Measurements from ENCODE around the gene CAMTA1.
"Not testable (repeated sequence)": the region's sequence is repeated elsewhere in the genome, so short reads cannot be mapped to it uniquely, and the experiment has no call there.

The CAMTA1 gene

GRCh38 chr1:7366286-7366954 lies 581.2 kb downstream of the CAMTA1 start:
- peak; percentile 67 for DNase-seq

- peak; percentile 87 for DNase-seq
Observed at GRCh38 chr1:7366955-7367665, 581.9 kb downstream of the CAMTA1 start.

GRCh38 chr1:7369866-7370265 lies 584.6 kb downstream of the CAMTA1 start:
- DNase-seq: no peak

- no peak for DNase-seq
Observed at GRCh38 chr1:7371926-7372325, 586.7 kb downstream of the CAMTA1 start.

GRCh38 chr1:7372477-7373120 lies 587.3 kb downstream of the CAMTA1 start:
- DNase-seq: no peak

- no peak for DNase-seq
Observed at GRCh38 chr1:7373251-7373650, 588.0 kb downstream of the CAMTA1 start.

GRCh38 chr1:7373876-7374562 lies 588.8 kb downstream of the CAMTA1 start:
- no peak for DNase-seq

GRCh38 chr1:7374563-7375160 lies 589.4 kb downstream of the CAMTA1 start:
- DNase-seq: no peak

GRCh38 chr1:7375329-7375728 lies 590.1 kb downstream of the CAMTA1 start:
- DNase-seq: no peak

- DNase-seq: no peak
Observed at GRCh38 chr1:7375781-7376660, 590.8 kb downstream of the CAMTA1 start.

GRCh38 chr1:7376676-7377075 lies 591.4 kb downstream of the CAMTA1 start:
- DNase-seq: no peak

- DNase-seq: peak; percentile 51
Observed at GRCh38 chr1:7378346-7379130, 593.3 kb downstream of the CAMTA1 start.

- peak; percentile 81 for DNase-seq
Observed at GRCh38 chr1:7379441-7379971, 594.3 kb downstream of the CAMTA1 start.

GRCh38 chr1:7380068-7380467 lies 594.8 kb downstream of the CAMTA1 start:
- DNase-seq: not testable (repeated sequence)

GRCh38 chr1:7380712-7381111 lies 595.5 kb downstream of the CAMTA1 start:
- DNase-seq: no peak

- not testable (repeated sequence) for DNase-seq
Observed at GRCh38 chr1:7381729-7382128, 596.5 kb downstream of the CAMTA1 start.

GRCh38 chr1:7382971-7383370 lies 597.7 kb downstream of the CAMTA1 start:
- no peak for DNase-seq

GRCh38 chr1:7383671-7384520 lies 598.6 kb downstream of the CAMTA1 start:
- no peak for DNase-seq

- no peak for DNase-seq
Observed at GRCh38 chr1:7384679-7385078, 599.4 kb downstream of the CAMTA1 start.

Measured in NCI-H510A (cell line).